HEK293 (cell line): Measurements from ENCODE around the gene G6PD.

Source experiments
- BCL11A ChIP-seq: fragments of 450-650 bp; formaldehyde crosslinking; IDR thresholded peaks from 2 replicates; pipeline ENCODE4 v1.5.1; 2016; ENCODE audit warnings: low read depth, missing biosample characterization, missing genetic modification characterization
- GFI1B ChIP-seq: fragments of 450-650 bp; formaldehyde crosslinking; IDR thresholded peaks from 2 replicates; pipeline ENCODE4 v1.5.1; 2016; ENCODE audit warnings: missing biosample characterization, missing genetic modification characterization
- GLI2 ChIP-seq: fragments of 450-650 bp; formaldehyde crosslinking; IDR thresholded peaks from 2 replicates; pipeline ENCODE4; 2017; ENCODE audit warnings: missing biosample characterization, missing genetic modification characterization, low read depth, borderline replicate concordance
- HOXD13 ChIP-seq: sonication (generic); formaldehyde crosslinking; IDR thresholded peaks from 2 replicates; pipeline ENCODE4 v1.8.0; 2022; ENCODE audit warnings: missing genetic modification reagents, borderline replicate concordance
- KLF10 ChIP-seq: fragments of 450-650 bp; IDR thresholded peaks from 2 replicates; pipeline ENCODE4 v1.5.1; 2018; ENCODE audit warnings: missing biosample characterization, mild to moderate bottlenecking, missing genetic modification characterization
- MEIS1 ChIP-seq: sonication (generic); formaldehyde crosslinking; IDR thresholded peaks from 2 replicates; pipeline ENCODE4 v1.8.1; 2022; ENCODE audit warnings: missing genetic modification reagents, mild to moderate bottlenecking, borderline replicate concordance
- SCRT2 ChIP-seq: fragments of 450-650 bp; formaldehyde crosslinking; IDR thresholded peaks from 2 replicates; pipeline ENCODE4 v1.5.1; 2016; ENCODE audit warnings: missing biosample characterization, missing genetic modification characterization
- SP3 ChIP-seq: fragments of 450-650 bp; formaldehyde crosslinking; IDR thresholded peaks from 2 replicates; pipeline ENCODE4 v1.5.1; 2016; ENCODE audit warnings: missing biosample characterization, missing genetic modification characterization
- SP7 ChIP-seq: fragments of 450-650 bp; formaldehyde crosslinking; IDR thresholded peaks from 2 replicates; pipeline ENCODE4 v1.5.1; 2016; ENCODE audit warnings: missing biosample characterization, missing genetic modification characterization
- ZBTB17 ChIP-seq: fragments of 450-650 bp; formaldehyde crosslinking; IDR thresholded peaks from 2 replicates; pipeline ENCODE4 v1.5.1; 2016; ENCODE audit warnings: missing biosample characterization, missing genetic modification characterization
- ZBTB21 ChIP-seq: fragments of 450-650 bp; formaldehyde crosslinking; IDR thresholded peaks from 2 replicates; pipeline ENCODE4 v1.5.1; 2017; ENCODE audit warnings: missing biosample characterization, missing genetic modification characterization
- ZBTB8A ChIP-seq: fragments of 450-650 bp; formaldehyde crosslinking; IDR thresholded peaks from 2 replicates; pipeline ENCODE4 v1.5.1; 2016; ENCODE audit warnings: missing biosample characterization, missing genetic modification characterization
- ZFP37 ChIP-seq: fragments of 450-650 bp; formaldehyde crosslinking; IDR thresholded peaks from 2 replicates; pipeline ENCODE4 v1.5.1; 2016; ENCODE audit warnings: missing biosample characterization, missing genetic modification characterization
- ZNF112 ChIP-seq: fragments of 450-650 bp; formaldehyde crosslinking; IDR thresholded peaks from 2 replicates; pipeline ENCODE4 v1.5.0; 2017; ENCODE audit warnings: missing biosample characterization, missing genetic modification characterization
- ZNF121 ChIP-seq: fragments of 450-650 bp; formaldehyde crosslinking; IDR thresholded peaks from 2 replicates; pipeline ENCODE4 v1.5.1; 2016; ENCODE audit warnings: missing biosample characterization, missing genetic modification characterization
- ZNF169 ChIP-seq: fragments of 450-650 bp; formaldehyde crosslinking; IDR thresholded peaks from 2 replicates; pipeline ENCODE4 v1.5.1; 2016; ENCODE audit warnings: missing biosample characterization, missing genetic modification characterization
- ZNF214 ChIP-seq: fragments of 450-650 bp; formaldehyde crosslinking; IDR thresholded peaks from 2 replicates; pipeline ENCODE4 v1.5.1; 2017; ENCODE audit warnings: missing biosample characterization, mild to moderate bottlenecking, missing genetic modification characterization, borderline replicate concordance
- ZNF366 ChIP-seq: fragments of 450-650 bp; formaldehyde crosslinking; conservative IDR thresholded peaks from 2 replicates; pipeline ENCODE4 v1.5.1; 2016; ENCODE audit warnings: missing biosample characterization, missing genetic modification characterization
- ZNF391 ChIP-seq: fragments of 450-650 bp; formaldehyde crosslinking; IDR thresholded peaks from 2 replicates; pipeline ENCODE4 v1.5.1; 2016; ENCODE audit warnings: low read depth, missing biosample characterization, missing genetic modification characterization, borderline replicate concordance
- ZNF394 ChIP-seq: fragments of 450-650 bp; formaldehyde crosslinking; IDR thresholded peaks from 2 replicates; pipeline ENCODE4 v1.5.1; 2016; ENCODE audit warnings: missing biosample characterization, missing genetic modification characterization, mild to moderate bottlenecking, moderate library complexity, borderline replicate concordance
- ZNF433 ChIP-seq: fragments of 450-650 bp; formaldehyde crosslinking; IDR thresholded peaks from 2 replicates; pipeline ENCODE4 v1.5.1; 2016; ENCODE audit warnings: missing biosample characterization, missing genetic modification characterization, low read depth
- ZNF501 ChIP-seq: fragments of 450-650 bp; formaldehyde crosslinking; IDR thresholded peaks from 2 replicates; pipeline ENCODE4 v1.5.1; 2016; ENCODE audit warnings: missing biosample characterization, missing genetic modification characterization
- ZNF521 ChIP-seq: fragments of 450-650 bp; formaldehyde crosslinking; IDR thresholded peaks from 2 replicates; pipeline ENCODE4 v1.5.1; 2017; ENCODE audit warnings: missing biosample characterization, mild to moderate bottlenecking, missing genetic modification characterization
- ZNF529 ChIP-seq: fragments of 450-650 bp; formaldehyde crosslinking; IDR thresholded peaks from 2 replicates; pipeline ENCODE4 v1.5.1; 2017; ENCODE audit warnings: missing genetic modification characterization, missing biosample characterization; ENCODE audit not compliant: insufficient replicate concordance
- ZNF549 ChIP-seq: fragments of 450-650 bp; IDR thresholded peaks from 2 replicates; pipeline ENCODE4 v1.5.1; 2018; ENCODE audit warnings: missing biosample characterization, missing genetic modification characterization, mild to moderate bottlenecking, inconsistent platforms, moderate library complexity
- ZNF623 ChIP-seq: fragments of 450-650 bp; formaldehyde crosslinking; IDR thresholded peaks from 2 replicates; pipeline ENCODE4 v1.5.1; 2016; ENCODE audit warnings: missing biosample characterization, missing genetic modification characterization
- ZNF629 ChIP-seq: fragments of 450-650 bp; formaldehyde crosslinking; IDR thresholded peaks from 2 replicates; pipeline ENCODE4 v1.5.1; 2017; ENCODE audit warnings: missing biosample characterization, missing genetic modification characterization
- ZNF664 ChIP-seq: fragments of 450-650 bp; formaldehyde crosslinking; IDR thresholded peaks from 2 replicates; pipeline ENCODE4 v1.5.1; 2016; ENCODE audit warnings: missing biosample characterization, missing genetic modification characterization
- ZNF777 ChIP-seq: fragments of 450-650 bp; formaldehyde crosslinking; IDR thresholded peaks from 2 replicates; pipeline ENCODE4 v1.5.1; 2017; ENCODE audit warnings: missing biosample characterization, missing genetic modification characterization, borderline replicate concordance
- ZNF792 ChIP-seq: fragments of 450-650 bp; formaldehyde crosslinking; IDR thresholded peaks from 2 replicates; pipeline ENCODE4 v1.5.1; 2016; ENCODE audit warnings: missing biosample characterization, missing genetic modification characterization
- TF ChIP-seq, protein P1 (sequence below): fragments of 450-650 bp; formaldehyde crosslinking; IDR thresholded peaks from 2 replicates; pipeline ENCODE4 v1.5.1; 2016; ENCODE audit warnings: missing biosample characterization, missing genetic modification characterization
- TF ChIP-seq, protein P2 (sequence below): fragments of 450-650 bp; formaldehyde crosslinking; IDR thresholded peaks from 2 replicates; pipeline ENCODE4 v1.5.1; 2016; ENCODE audit warnings: missing biosample characterization, missing genetic modification characterization, low read depth
- TF ChIP-seq, protein P3 (sequence below): fragments of 450-650 bp; formaldehyde crosslinking; IDR thresholded peaks from 2 replicates; pipeline ENCODE4 v1.5.1; 2016; ENCODE audit warnings: missing biosample characterization, missing genetic modification characterization
- TF ChIP-seq, protein P4 (sequence below): fragments of 450-650 bp; formaldehyde crosslinking; IDR thresholded peaks from 2 replicates; pipeline ENCODE4 v1.5.1; 2016; ENCODE audit warnings: missing biosample characterization, missing genetic modification characterization

The G6PD gene

DNA sequence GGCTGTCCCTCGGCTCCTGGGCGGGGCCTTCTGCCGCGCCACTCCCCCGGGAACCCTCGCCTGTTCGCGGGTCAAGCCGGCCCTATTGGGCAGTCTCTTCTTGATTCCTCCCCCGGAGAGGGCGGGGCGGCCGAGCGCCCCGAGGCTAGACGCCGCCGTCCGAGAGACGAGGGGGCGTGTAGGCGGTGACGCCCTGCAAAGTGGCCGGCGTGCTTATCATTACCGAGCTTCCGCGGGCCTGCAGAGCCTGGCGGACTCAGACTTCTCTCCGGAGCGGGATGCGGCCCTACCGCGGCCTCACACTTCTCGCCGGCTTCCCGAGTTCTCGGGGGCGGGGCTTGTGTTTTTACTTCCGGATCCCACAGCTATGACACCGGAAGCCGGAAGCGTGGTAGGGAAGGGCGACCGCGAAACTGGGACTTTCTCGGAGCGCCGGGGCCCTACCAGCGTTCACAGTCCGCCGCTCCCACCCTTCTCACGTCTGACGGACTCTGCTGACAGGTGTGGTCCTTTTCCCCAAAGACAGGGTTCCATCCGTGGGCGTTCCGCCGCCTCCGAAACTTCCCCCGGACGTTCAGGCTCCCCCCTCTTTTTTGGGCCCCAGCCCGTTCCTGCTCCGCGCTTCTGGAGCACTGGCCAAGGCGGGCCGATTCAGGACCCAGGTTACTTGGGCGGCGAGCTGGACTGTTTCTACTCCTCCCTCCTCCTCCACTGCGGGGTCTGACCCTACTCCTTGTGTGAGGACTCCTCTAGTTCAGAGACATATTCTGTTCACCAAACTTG, 790 bp upstream of the G6PD start, which contains the start of gene IKBKG (continued):
- TF ChIP-seq ZNF121 (peak; percentile 40; the same call in 1 of the 2 replicates), ZNF664 (no peak), SCRT2 (tag by site-specific recombination) (no peak), HOXD13 (CRISPR knock-in tag) (no peak), ZNF529 (tag by site-specific recombination) (no peak), ZNF501 (tag by site-specific recombination) (peak; percentile 52), ZNF549 (tag by site-specific recombination) (no peak), ZNF366 (tag by site-specific recombination) (no peak), SP3 (tag by site-specific recombination) (peak; percentile 98), MEIS1 (CRISPR knock-in tag) (no peak), ZBTB8A (tag by site-specific recombination) (peak; percentile 38), ZBTB17 (tag by site-specific recombination) (no peak), ZNF777 (tag by site-specific recombination) (no peak), GLI2 (tag by site-specific recombination) (no peak), ZNF214 (tag by site-specific recombination) (no peak), ZNF792 (tag by site-specific recombination) (no peak), ZNF169 (tag by site-specific recombination) (no peak), ZNF394 (tag by site-specific recombination) (no peak), ZFP37 (tag by site-specific recombination) (no peak), ZNF433 (tag by site-specific recombination) (no peak), KLF10 (peak; percentile 86; the same call in 1 of the 2 replicates), ZNF623 (tag by site-specific recombination) (no peak), BCL11A (tag by site-specific recombination) (no peak), ZNF521 (tag by site-specific recombination) (no peak), ZNF629 (tag by site-specific recombination) (0 out of 2 replicates have a peak, but pooled peaks have one; percentile 34), SP7 (no peak), GFI1B (tag by site-specific recombination) (no peak), ZBTB21 (no peak), ZNF391 (no peak), ZNF112 (no peak)
- TF ChIP-seq, protein P1, sequence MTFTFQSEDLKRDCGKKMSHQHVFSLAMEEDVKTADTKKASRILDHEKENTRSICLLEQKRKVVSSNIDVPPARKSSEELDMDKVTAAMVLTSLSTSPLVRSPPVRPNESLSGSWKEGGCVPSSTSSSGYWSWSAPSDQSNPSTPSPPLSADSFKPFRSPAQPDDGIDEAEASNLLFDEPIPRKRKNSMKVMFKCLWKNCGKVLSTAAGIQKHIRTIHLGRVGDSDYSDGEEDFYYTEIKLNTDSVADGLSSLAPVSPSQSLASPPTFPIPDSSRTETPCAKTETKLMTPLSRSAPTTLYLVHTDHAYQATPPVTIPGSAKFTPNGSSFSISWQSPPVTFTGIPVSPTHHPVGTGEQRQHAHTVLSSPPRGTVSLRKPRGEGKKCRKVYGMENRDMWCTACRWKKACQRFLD = no peak
- TF ChIP-seq, protein P2, sequence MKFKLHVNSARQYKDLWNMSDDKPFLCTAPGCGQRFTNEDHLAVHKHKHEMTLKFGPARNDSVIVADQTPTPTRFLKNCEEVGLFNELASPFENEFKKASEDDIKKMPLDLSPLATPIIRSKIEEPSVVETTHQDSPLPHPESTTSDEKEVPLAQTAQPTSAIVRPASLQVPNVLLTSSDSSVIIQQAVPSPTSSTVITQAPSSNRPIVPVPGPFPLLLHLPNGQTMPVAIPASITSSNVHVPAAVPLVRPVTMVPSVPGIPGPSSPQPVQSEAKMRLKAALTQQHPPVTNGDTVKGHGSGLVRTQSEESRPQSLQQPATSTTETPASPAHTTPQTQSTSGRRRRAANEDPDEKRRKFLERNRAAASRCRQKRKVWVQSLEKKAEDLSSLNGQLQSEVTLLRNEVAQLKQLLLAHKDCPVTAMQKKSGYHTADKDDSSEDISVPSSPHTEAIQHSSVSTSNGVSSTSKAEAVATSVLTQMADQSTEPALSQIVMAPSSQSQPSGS (tag by site-specific recombination) = no peak
- TF ChIP-seq, protein P3, sequence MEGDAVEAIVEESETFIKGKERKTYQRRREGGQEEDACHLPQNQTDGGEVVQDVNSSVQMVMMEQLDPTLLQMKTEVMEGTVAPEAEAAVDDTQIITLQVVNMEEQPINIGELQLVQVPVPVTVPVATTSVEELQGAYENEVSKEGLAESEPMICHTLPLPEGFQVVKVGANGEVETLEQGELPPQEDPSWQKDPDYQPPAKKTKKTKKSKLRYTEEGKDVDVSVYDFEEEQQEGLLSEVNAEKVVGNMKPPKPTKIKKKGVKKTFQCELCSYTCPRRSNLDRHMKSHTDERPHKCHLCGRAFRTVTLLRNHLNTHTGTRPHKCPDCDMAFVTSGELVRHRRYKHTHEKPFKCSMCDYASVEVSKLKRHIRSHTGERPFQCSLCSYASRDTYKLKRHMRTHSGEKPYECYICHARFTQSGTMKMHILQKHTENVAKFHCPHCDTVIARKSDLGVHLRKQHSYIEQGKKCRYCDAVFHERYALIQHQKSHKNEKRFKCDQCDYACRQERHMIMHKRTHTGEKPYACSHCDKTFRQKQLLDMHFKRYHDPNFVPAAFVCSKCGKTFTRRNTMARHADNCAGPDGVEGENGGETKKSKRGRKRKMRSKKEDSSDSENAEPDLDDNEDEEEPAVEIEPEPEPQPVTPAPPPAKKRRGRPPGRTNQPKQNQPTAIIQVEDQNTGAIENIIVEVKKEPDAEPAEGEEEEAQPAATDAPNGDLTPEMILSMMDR (tag by site-specific recombination) = no peak
- TF ChIP-seq, protein P4, sequence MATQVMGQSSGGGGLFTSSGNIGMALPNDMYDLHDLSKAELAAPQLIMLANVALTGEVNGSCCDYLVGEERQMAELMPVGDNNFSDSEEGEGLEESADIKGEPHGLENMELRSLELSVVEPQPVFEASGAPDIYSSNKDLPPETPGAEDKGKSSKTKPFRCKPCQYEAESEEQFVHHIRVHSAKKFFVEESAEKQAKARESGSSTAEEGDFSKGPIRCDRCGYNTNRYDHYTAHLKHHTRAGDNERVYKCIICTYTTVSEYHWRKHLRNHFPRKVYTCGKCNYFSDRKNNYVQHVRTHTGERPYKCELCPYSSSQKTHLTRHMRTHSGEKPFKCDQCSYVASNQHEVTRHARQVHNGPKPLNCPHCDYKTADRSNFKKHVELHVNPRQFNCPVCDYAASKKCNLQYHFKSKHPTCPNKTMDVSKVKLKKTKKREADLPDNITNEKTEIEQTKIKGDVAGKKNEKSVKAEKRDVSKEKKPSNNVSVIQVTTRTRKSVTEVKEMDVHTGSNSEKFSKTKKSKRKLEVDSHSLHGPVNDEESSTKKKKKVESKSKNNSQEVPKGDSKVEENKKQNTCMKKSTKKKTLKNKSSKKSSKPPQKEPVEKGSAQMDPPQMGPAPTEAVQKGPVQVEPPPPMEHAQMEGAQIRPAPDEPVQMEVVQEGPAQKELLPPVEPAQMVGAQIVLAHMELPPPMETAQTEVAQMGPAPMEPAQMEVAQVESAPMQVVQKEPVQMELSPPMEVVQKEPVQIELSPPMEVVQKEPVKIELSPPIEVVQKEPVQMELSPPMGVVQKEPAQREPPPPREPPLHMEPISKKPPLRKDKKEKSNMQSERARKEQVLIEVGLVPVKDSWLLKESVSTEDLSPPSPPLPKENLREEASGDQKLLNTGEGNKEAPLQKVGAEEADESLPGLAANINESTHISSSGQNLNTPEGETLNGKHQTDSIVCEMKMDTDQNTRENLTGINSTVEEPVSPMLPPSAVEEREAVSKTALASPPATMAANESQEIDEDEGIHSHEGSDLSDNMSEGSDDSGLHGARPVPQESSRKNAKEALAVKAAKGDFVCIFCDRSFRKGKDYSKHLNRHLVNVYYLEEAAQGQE (tag by site-specific recombination) = peak; percentile 43; the same call in 1 of the 2 replicates
